Fibroblast of lung (primary cell): ENCODE data around the gene ACER3.

Experiments used
- CTCF ChIP-seq, 2 donors: IDR thresholded peaks in 1 of 2; conservative IDR thresholded peaks in 1 of 2; 1 replicate in 1 of 2; 2 replicates in 1 of 2; pipeline ENCODE4 v1.5.1; 2011 to 2012; ENCODE audit warnings: low read length in 2 of 2, control low read depth in 1 of 2, inconsistent platforms in 1 of 2, low read depth in 1 of 2, mild to moderate bottlenecking in 1 of 2
- EZH2 ChIP-seq: IDR thresholded peaks from 2 replicates; pipeline ENCODE4 v1.5.1; 2012; ENCODE audit warnings: low read length, control low read depth, mild to moderate bottlenecking; ENCODE audit errors: missing control alignments

GRCh38 chr11:77060234-77060633 is 199.5 kb downstream of the ACER3 start:
- no peak for TF ChIP-seq CTCF (conservative IDR thresholded peaks at IDR 0.05 in 1 of 2, IDR thresholded peaks at IDR 0.05 in 1 of 2; ENCODE audit: low read depth in 1 of 2, low read length in 2 of 2)
- no peak for TF ChIP-seq EZH2
